BJ (cell line): ENCODE results near the gene TMEM255B. TPM values are rescaled to one million over a fixed set of nuclear protein-coding genes. Genes with fewer than 3 reads are reported as not detected.

Source experiments
- CTCF ChIA-PET: fragments of 350-600 bp; formaldehyde crosslinking; extraction: SDS; loops from one replicate; lab custom pipeline; 2021; ENCODE audit warnings: antibody characterized with exemption, inconsistent platforms; lab: Yijun Ruan, JAX
- POLR2A ChIA-PET: fragments of 300-600 bp; sonication (Branson Sonifier 250); formaldehyde crosslinking; extraction: SDS; loops from one replicate; lab custom pipeline; 2021; ENCODE audit warnings: antibody characterized with exemption; lab: Charles Lee
- DNase-seq: peaks from one replicate; pipeline ENCODE4 v3.0.0-alpha.2; 2011; ENCODE audit warnings: low read depth
- H3K27me3 ChIP-seq: 2 replicates; pipeline ENCODE4 v1.6.0; 2011; ENCODE audit warnings: low read length; ENCODE audit not compliant: control insufficient read depth, insufficient read depth
- H3K36me3 ChIP-seq: 2 replicates; pipeline ENCODE4 v1.5.1; 2011; ENCODE audit warnings: low read length; ENCODE audit not compliant: control insufficient read depth, insufficient read depth
- H3K4me3 ChIP-seq: 2 replicates; pipeline ENCODE4 v1.5.1; 2011; ENCODE audit warnings: low read depth, mild to moderate bottlenecking, control low read depth, low read length
- CTCF ChIP-seq: IDR thresholded peaks from 2 replicates; pipeline ENCODE4 v1.5.1; 2011; ENCODE audit warnings: low read depth, mild to moderate bottlenecking, control low read depth, inconsistent platforms, low read length, moderate library complexity; ENCODE audit not compliant: insufficient read depth
- polyA plus RNA-seq: library from polyadenylated mRNA; depleted of rRNA; stranded (reverse); fragments of >200 nt; gene quantifications from 2 replicates; pipeline ENCODE4 v1.2.3, GENCODE V29; 2011

Gene TMEM255B
- polyA plus RNA-seq, 1 experiment = 1.9 TPM

GRCh38 chr13:113732176-113732960 lies 26.7 kb upstream of the TMEM255B start:
- ChIA-PET CTCF (interaction anchor here (0.6 to 2.4 kb wide), 3 partner anchors 9 to 215 kb away, joined by 3 to 6 read pairs (median 3); no protein-coding TSS in a partner anchor), POLR2A (interaction anchor here (0.6 kb wide), 1 partner anchor 133 kb away, joined by 3 read pairs; no protein-coding TSS in a partner anchor)
- no peak for DNase-seq

GRCh38 chr13:113732961-113733950 lies 25.8 kb upstream of the TMEM255B start:
- Histone ChIP-seq H3K4me3 (no peak overlapping the region), H3K36me3 (no peaks in the 10 kb centered on the region), H3K27me3 (peaks cover 16% of the 10 kb centered on the region)
- ChIA-PET POLR2A (interaction anchor here (0.6 kb wide), 1 partner anchor 132 kb away, joined by 3 read pairs; no protein-coding TSS in a partner anchor), CTCF (interaction anchor here (0.6 to 2.4 kb wide), 2 partner anchors 136 to 214 kb away, joined by 3 to 6 read pairs; no protein-coding TSS in a partner anchor)
- TF ChIP-seq CTCF = no peak
- no peak for DNase-seq

More at GRCh38 chr13:113732176-113732960, 26.7 kb upstream of the TMEM255B start:
- Histone ChIP-seq H3K4me3 (no peak overlapping the region), H3K36me3 (no peaks in the 10 kb centered on the region), H3K27me3 (peaks cover 16% of the 10 kb centered on the region)
- TF ChIP-seq CTCF = no peak

GRCh38 chr13:113734099-113734825 lies 24.8 kb upstream of the TMEM255B start:
- no peak overlapping the region for H3K4me3 ChIP-seq
- CTCF ChIA-PET = no interaction called here
- DNase-seq = no peak
- no peaks in the 10 kb centered on the region for H3K36me3 ChIP-seq
- no peak for TF ChIP-seq CTCF
- POLR2A ChIA-PET = no interaction called here
- H3K27me3 ChIP-seq = peaks cover 9% of the 10 kb centered on the region

GRCh38 chr13:113734826-113735125 lies 24.2 kb upstream of the TMEM255B start:
- ChIA-PET POLR2A (no interaction called here), CTCF (no interaction called here)
- no peak overlapping the region for H3K4me3 ChIP-seq
- DNase-seq = no peak
- peaks cover 5% of the 10 kb centered on the region for H3K27me3 ChIP-seq
- TF ChIP-seq CTCF = no peak
- no peaks in the 10 kb centered on the region for H3K36me3 ChIP-seq
